IMR-90 (cell line): Measurements from ENCODE around the gene RTRAF.

Experiments used
- BHLHE40 ChIP-seq: fragments of 150-350 bp; IDR thresholded peaks from 2 replicates; pipeline ENCODE4 v1.6.1; 2016; ENCODE audit warnings: mild to moderate bottlenecking, low read depth, low read length
- CHD1 ChIP-seq: IDR thresholded peaks from 2 replicates; pipeline ENCODE4 v1.6.1; 2012; ENCODE audit warnings: low read depth, low read length, improper control_type of control experiment
- CTCF ChIP-seq: conservative IDR thresholded peaks from 2 replicates; pipeline ENCODE4 v1.5.1; 2012; ENCODE audit warnings: mild to moderate bottlenecking, low read depth, low read length, improper control_type of control experiment
- ELK1 ChIP-seq: fragments of 150-350 bp; IDR thresholded peaks from 2 replicates; pipeline ENCODE4 v1.6.1; 2016; ENCODE audit warnings: low read depth, mild to moderate bottlenecking, low read length, moderate library complexity, borderline replicate concordance
- MAFK ChIP-seq: IDR thresholded peaks from 2 replicates; pipeline ENCODE4 v1.6.1; 2012; ENCODE audit warnings: low read depth, low read length, improper control_type of control experiment
- MAZ ChIP-seq: IDR thresholded peaks from 2 replicates; pipeline ENCODE4 v1.6.1; 2012; ENCODE audit warnings: low read depth, mild to moderate bottlenecking, low read length, improper control_type of control experiment, moderate library complexity, borderline replicate concordance
- MXI1 ChIP-seq: IDR thresholded peaks from 2 replicates; pipeline ENCODE4 v1.6.1; 2012; ENCODE audit warnings: low read depth, mild to moderate bottlenecking, low read length, moderate library complexity, borderline replicate concordance
- NFE2L2 ChIP-seq: fragments of 150-350 bp; IDR thresholded peaks from 2 replicates; pipeline ENCODE4 v1.6.1; 2016; ENCODE audit warnings: low read depth, mild to moderate bottlenecking, low read length
- POLR2A ChIP-seq: IDR thresholded peaks from 2 replicates; pipeline ENCODE4 v1.6.1; 2012; ENCODE audit warnings: mild to moderate bottlenecking, low read depth, low read length
- RAD21 ChIP-seq: IDR thresholded peaks from 2 replicates; pipeline ENCODE4 v1.6.1; 2012; ENCODE audit warnings: low read length, improper control_type of control experiment
- RCOR1 ChIP-seq: IDR thresholded peaks from 2 replicates; pipeline ENCODE4 v1.6.1; 2012; ENCODE audit warnings: mild to moderate bottlenecking, low read length, improper control_type of control experiment; ENCODE audit not compliant: insufficient replicate concordance
- RFX5 ChIP-seq: IDR thresholded peaks from 2 replicates; pipeline ENCODE4 v1.8.0; 2012; ENCODE audit warnings: low read depth, mild to moderate bottlenecking, low read length, moderate library complexity
- SMC3 ChIP-seq: fragments of 150-350 bp; IDR thresholded peaks from 2 replicates; pipeline ENCODE4 v1.6.1; 2016; ENCODE audit warnings: low read depth, mild to moderate bottlenecking, antibody characterized with exemption, low read length, moderate library complexity

GRCh38 chr14:52054678-52055077, 65.3 kb downstream of the RTRAF start:
- TF ChIP-seq CHD1: no peak
- TF ChIP-seq POLR2A: no peak
- no peak for TF ChIP-seq CTCF
- TF ChIP-seq MXI1: no peak
- no peak for TF ChIP-seq MAZ
- TF ChIP-seq BHLHE40: no peak
- no peak for TF ChIP-seq RFX5
- no peak for TF ChIP-seq RAD21
- TF ChIP-seq MAFK: peak; percentile 67
- no peak for TF ChIP-seq RCOR1
- TF ChIP-seq NFE2L2: no peak
- no peak for TF ChIP-seq ELK1
- no peak for TF ChIP-seq SMC3
